HEK293 (cell line): ENCODE data around the gene THPO.

Source experiments
- CTCF ChIA-PET: fragments of 350-600 bp; formaldehyde crosslinking; extraction: SDS; loops from one replicate; lab custom pipeline; 2021; ENCODE audit warnings: antibody characterized with exemption; lab: Yijun Ruan, JAX
- POLR2A ChIA-PET: fragments of 300-600 bp; formaldehyde crosslinking; extraction: SDS; loops from one replicate; lab custom pipeline; 2020; ENCODE audit warnings: antibody characterized with exemption, inconsistent platforms; lab: Yijun Ruan, JAX
- H3K27ac ChIP-seq: fragments of 200-500 bp; sonication (Bioruptor generic); 2 replicates; pipeline ENCODE4 v1.5.1; 2014; ENCODE audit warnings: low read depth, low read length, control low read depth, inconsistent platforms; ENCODE audit errors: extremely low read depth
- H3K36me3 ChIP-seq, 2 experiments: fragments of 200-500 bp in 1 of 2; sonication (Bioruptor generic) in 1 of 2; 1 replicate in 1 of 2; 2 replicates in 1 of 2; pipeline ENCODE4 v1.5.1; 2014 to 2017; ENCODE audit warnings: inconsistent platforms in 2 of 2, low read length in 2 of 2; ENCODE audit not compliant: control insufficient read depth in 2 of 2, insufficient read depth in 1 of 2
- H3K4me1 ChIP-seq: fragments of 200-500 bp; sonication (Bioruptor generic); 2 replicates; pipeline ENCODE4 v1.5.1; 2014; ENCODE audit warnings: mild to moderate bottlenecking, low read length, inconsistent platforms; ENCODE audit not compliant: control insufficient read depth, insufficient read depth
- H3K4me3 ChIP-seq: 2 replicates; pipeline ENCODE4 v1.5.1; 2011; ENCODE audit warnings: low read depth, mild to moderate bottlenecking, control low read depth, low read length, moderate library complexity
- H3K9me3 ChIP-seq: fragments of 200-500 bp; sonication (Bioruptor generic); 2 replicates; pipeline ENCODE4 v1.5.1; 2014; ENCODE audit warnings: low read depth, low read length, inconsistent platforms; ENCODE audit not compliant: control insufficient read depth, insufficient read depth
- EGR2 ChIP-seq: fragments of 450-650 bp; formaldehyde crosslinking; IDR thresholded peaks from 2 replicates; pipeline ENCODE4 v1.5.1; 2016; ENCODE audit warnings: low read depth, missing biosample characterization, missing genetic modification characterization
- PRDM2 ChIP-seq: fragments of 450-650 bp; formaldehyde crosslinking; IDR thresholded peaks from 2 replicates; pipeline ENCODE4 v1.5.1; 2016; ENCODE audit warnings: missing biosample characterization, missing genetic modification characterization, borderline replicate concordance
- REST ChIP-seq: fragments of 450-650 bp; formaldehyde crosslinking; IDR thresholded peaks from 2 replicates; pipeline ENCODE4 v1.5.1; 2016; ENCODE audit warnings: missing biosample characterization, missing genetic modification characterization
- ZBTB26 ChIP-seq: fragments of 450-650 bp; formaldehyde crosslinking; optimal IDR thresholded peaks from 2 replicates; pipeline ENCODE3; 2016; ENCODE audit warnings: missing biosample characterization, mild to moderate bottlenecking, missing genetic modification characterization
- ZFHX2 ChIP-seq: fragments of 450-650 bp; formaldehyde crosslinking; conservative IDR thresholded peaks from 2 replicates; pipeline ENCODE4 v1.5.1; 2016; ENCODE audit warnings: missing biosample characterization, missing genetic modification characterization
- ZNF112 ChIP-seq: fragments of 450-650 bp; formaldehyde crosslinking; IDR thresholded peaks from 2 replicates; pipeline ENCODE4 v1.5.0; 2017; ENCODE audit warnings: missing biosample characterization, missing genetic modification characterization
- ZNF184 ChIP-seq: fragments of 450-650 bp; IDR thresholded peaks from 2 replicates; pipeline ENCODE4 v1.5.1; 2018; ENCODE audit warnings: missing biosample characterization, mild to moderate bottlenecking, missing genetic modification characterization
- ZNF404 ChIP-seq: fragments of 450-650 bp; formaldehyde crosslinking; IDR thresholded peaks from 2 replicates; pipeline ENCODE4 v1.5.1; 2017; ENCODE audit warnings: missing biosample characterization, missing genetic modification characterization
- ZNF416 ChIP-seq: fragments of 450-650 bp; formaldehyde crosslinking; IDR thresholded peaks from 2 replicates; pipeline ENCODE4 v1.5.1; 2016; ENCODE audit warnings: missing biosample characterization, missing genetic modification characterization
- ZNF571 ChIP-seq: fragments of 450-650 bp; formaldehyde crosslinking; IDR thresholded peaks from 2 replicates; pipeline ENCODE4 v1.5.0; 2017; ENCODE audit warnings: missing biosample characterization, missing genetic modification characterization
- ZNF654 ChIP-seq: fragments of 450-650 bp; formaldehyde crosslinking; IDR thresholded peaks from 2 replicates; pipeline ENCODE4 v1.5.1; 2016; ENCODE audit warnings: low read depth, missing biosample characterization, missing genetic modification characterization
- ZNF660 ChIP-seq: fragments of 450-650 bp; IDR thresholded peaks from 2 replicates; pipeline ENCODE4 v1.5.1; 2018; ENCODE audit warnings: missing biosample characterization, mild to moderate bottlenecking, missing genetic modification characterization
- ZNF701 ChIP-seq: fragments of 450-650 bp; formaldehyde crosslinking; IDR thresholded peaks from 2 replicates; pipeline ENCODE4 v1.5.1; 2016; ENCODE audit warnings: missing biosample characterization, missing genetic modification characterization
- ZNF768 ChIP-seq: fragments of 450-650 bp; formaldehyde crosslinking; IDR thresholded peaks from 2 replicates; pipeline ENCODE4 v1.5.1; 2018; ENCODE audit warnings: missing biosample characterization, mild to moderate bottlenecking, missing genetic modification characterization
- ZNF837 ChIP-seq: fragments of 450-650 bp; formaldehyde crosslinking; IDR thresholded peaks from 2 replicates; pipeline ENCODE4 v1.5.1; 2016; ENCODE audit warnings: missing biosample characterization, missing genetic modification characterization

THPO gene

GRCh38 chr3:184405075-184406030, 27.3 kb upstream of the THPO start:
- POLR2A ChIA-PET: no interaction called here
- CTCF ChIA-PET: interaction anchor here (1.1 kb wide), 1 partner anchor 108 kb away, joined by 3 read pairs; no protein-coding TSS in a partner anchor
- TF ChIP-seq ZNF112 (tag by site-specific recombination): no peak
- no peak for TF ChIP-seq ZNF837 (tag by site-specific recombination)
- TF ChIP-seq ZNF654 (tag by site-specific recombination): no peak
- TF ChIP-seq ZNF416: no peak
- TF ChIP-seq ZNF404 (tag by site-specific recombination): no peak
- TF ChIP-seq ZNF660: no peak
- TF ChIP-seq ZNF571: no peak
- peak; percentile 94 for TF ChIP-seq EGR2 (tag by site-specific recombination)
- peak; percentile 93 for TF ChIP-seq ZFHX2
- no peak for TF ChIP-seq ZNF184 (tag by site-specific recombination)
- TF ChIP-seq ZNF701 (tag by site-specific recombination): no peak
- TF ChIP-seq ZNF768 (tag by site-specific recombination): no peak
- TF ChIP-seq PRDM2 (tag by site-specific recombination): no peak
- TF ChIP-seq ZBTB26 (tag by site-specific recombination): no peak
- no peak for TF ChIP-seq REST

More at GRCh38 chr3:184405075-184406030, 27.3 kb upstream of the THPO start:
- no peaks in the 10 kb centered on the region for H3K9me3 ChIP-seq
- H3K4me1 ChIP-seq: no peaks in the 10 kb centered on the region
- no peak overlapping the region for H3K27ac ChIP-seq
- H3K4me3 ChIP-seq: no peak overlapping the region
- H3K36me3 ChIP-seq: no peaks in the 10 kb centered on the region
